Measurements from ENCODE around the gene EML1. TPM values are rescaled to one million over a fixed set of nuclear protein-coding genes. Genes with fewer than 3 reads are reported as not detected.

Gene EML1
- total and polyA plus RNA-seq, 2 of the 13 experiments (the other 11 are each of a cell fraction or from before 2014, with no cell fraction given): 0.59 to 1.7 TPM

DNA sequence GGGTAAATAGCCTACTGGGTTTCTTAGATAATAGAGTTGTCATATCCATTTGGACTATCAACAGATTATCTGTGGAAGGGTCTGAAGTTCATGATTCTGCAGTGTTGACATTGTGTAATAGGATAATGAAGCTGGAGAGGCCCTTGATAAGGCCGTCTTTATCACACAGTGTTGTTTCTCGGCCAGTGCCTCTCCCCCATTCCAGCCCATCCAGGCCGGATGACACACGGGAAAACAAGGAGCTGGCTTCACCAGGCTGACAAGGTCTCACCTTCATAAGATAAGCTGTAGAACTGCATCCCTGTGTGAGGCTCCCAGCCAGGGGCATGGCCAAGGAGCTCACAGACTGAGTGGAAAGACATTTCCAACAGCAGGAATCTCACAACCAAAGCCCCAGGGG is 8.7 kb upstream of the EML1 start (continued):
- TF ChIP-seq IKZF1 (IDR thresholded peaks at IDR 0.05): no peak
- no peak for TF ChIP-seq ZNF589 (CRISPR knock-in tag; conservative IDR thresholded peaks at IDR 0.05)
- TF ChIP-seq HNF4G (IDR thresholded peaks at IDR 0.05; ENCODE audit: borderline replicate concordance, low read depth, low read length): peak; percentile 75; the same call in 1 of the 2 replicates
- no peak for TF ChIP-seq HNF4G (CRISPR knock-in tag; IDR thresholded peaks at IDR 0.05; ENCODE audit: borderline replicate concordance, low read depth)
- TF ChIP-seq FOXA3 (CRISPR knock-in tag; IDR thresholded peaks at IDR 0.05): peak; percentile 95
- no peak for TF ChIP-seq AHR (CRISPR knock-in tag; IDR thresholded peaks at IDR 0.05)
- no peak for TF ChIP-seq TEAD2 (CRISPR knock-in tag; IDR thresholded peaks at IDR 0.05)
- peak; percentile 82 for TF ChIP-seq DPF2 (CRISPR knock-in tag; IDR thresholded peaks at IDR 0.05; ENCODE audit: borderline replicate concordance, low read depth)
- TF ChIP-seq STAT5B (CRISPR knock-in tag; IDR thresholded peaks at IDR 0.05): no peak
- TF ChIP-seq, protein P1, sequence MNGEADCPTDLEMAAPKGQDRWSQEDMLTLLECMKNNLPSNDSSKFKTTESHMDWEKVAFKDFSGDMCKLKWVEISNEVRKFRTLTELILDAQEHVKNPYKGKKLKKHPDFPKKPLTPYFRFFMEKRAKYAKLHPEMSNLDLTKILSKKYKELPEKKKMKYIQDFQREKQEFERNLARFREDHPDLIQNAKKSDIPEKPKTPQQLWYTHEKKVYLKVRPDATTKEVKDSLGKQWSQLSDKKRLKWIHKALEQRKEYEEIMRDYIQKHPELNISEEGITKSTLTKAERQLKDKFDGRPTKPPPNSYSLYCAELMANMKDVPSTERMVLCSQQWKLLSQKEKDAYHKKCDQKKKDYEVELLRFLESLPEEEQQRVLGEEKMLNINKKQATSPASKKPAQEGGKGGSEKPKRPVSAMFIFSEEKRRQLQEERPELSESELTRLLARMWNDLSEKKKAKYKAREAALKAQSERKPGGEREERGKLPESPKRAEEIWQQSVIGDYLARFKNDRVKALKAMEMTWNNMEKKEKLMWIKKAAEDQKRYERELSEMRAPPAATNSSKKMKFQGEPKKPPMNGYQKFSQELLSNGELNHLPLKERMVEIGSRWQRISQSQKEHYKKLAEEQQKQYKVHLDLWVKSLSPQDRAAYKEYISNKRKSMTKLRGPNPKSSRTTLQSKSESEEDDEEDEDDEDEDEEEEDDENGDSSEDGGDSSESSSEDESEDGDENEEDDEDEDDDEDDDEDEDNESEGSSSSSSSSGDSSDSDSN (CRISPR knock-in tag; IDR thresholded peaks at IDR 0.05): no peak; the same call in 1 of the 2 replicates
- TF ChIP-seq ZNF503 (CRISPR knock-in tag; IDR thresholded peaks at IDR 0.05): 0 out of 2 replicates have a peak, but pooled peaks have one; percentile 40
- TF ChIP-seq ZZZ3 (CRISPR knock-in tag; IDR thresholded peaks at IDR 0.05; ENCODE audit: borderline replicate concordance): no peak
- no peak for TF ChIP-seq FOXC1 (CRISPR knock-in tag; IDR thresholded peaks at IDR 0.05; ENCODE audit: borderline replicate concordance)
- no peak for TF ChIP-seq SOX6 (IDR thresholded peaks at IDR 0.05)
- TF ChIP-seq SOX6 (CRISPR knock-in tag; IDR thresholded peaks at IDR 0.05): peak; percentile 89
- TF ChIP-seq ZNF891 (CRISPR knock-in tag; IDR thresholded peaks at IDR 0.05): no peak
- no peak for TF ChIP-seq ZNF44 (CRISPR knock-in tag; IDR thresholded peaks at IDR 0.05)
- no peak for TF ChIP-seq ZBTB3 (CRISPR knock-in tag; IDR thresholded peaks at IDR 0.05; ENCODE audit: borderline replicate concordance, low read depth)
- peak; percentile 81 for TF ChIP-seq SOX5 (CRISPR knock-in tag; IDR thresholded peaks at IDR 0.05; ENCODE audit: borderline replicate concordance)
- TF ChIP-seq HNRNPLL (IDR thresholded peaks at IDR 0.05; ENCODE audit: low read depth, low read length, poor library complexity, severe bottlenecking): no peak
- TF ChIP-seq, protein P2, sequence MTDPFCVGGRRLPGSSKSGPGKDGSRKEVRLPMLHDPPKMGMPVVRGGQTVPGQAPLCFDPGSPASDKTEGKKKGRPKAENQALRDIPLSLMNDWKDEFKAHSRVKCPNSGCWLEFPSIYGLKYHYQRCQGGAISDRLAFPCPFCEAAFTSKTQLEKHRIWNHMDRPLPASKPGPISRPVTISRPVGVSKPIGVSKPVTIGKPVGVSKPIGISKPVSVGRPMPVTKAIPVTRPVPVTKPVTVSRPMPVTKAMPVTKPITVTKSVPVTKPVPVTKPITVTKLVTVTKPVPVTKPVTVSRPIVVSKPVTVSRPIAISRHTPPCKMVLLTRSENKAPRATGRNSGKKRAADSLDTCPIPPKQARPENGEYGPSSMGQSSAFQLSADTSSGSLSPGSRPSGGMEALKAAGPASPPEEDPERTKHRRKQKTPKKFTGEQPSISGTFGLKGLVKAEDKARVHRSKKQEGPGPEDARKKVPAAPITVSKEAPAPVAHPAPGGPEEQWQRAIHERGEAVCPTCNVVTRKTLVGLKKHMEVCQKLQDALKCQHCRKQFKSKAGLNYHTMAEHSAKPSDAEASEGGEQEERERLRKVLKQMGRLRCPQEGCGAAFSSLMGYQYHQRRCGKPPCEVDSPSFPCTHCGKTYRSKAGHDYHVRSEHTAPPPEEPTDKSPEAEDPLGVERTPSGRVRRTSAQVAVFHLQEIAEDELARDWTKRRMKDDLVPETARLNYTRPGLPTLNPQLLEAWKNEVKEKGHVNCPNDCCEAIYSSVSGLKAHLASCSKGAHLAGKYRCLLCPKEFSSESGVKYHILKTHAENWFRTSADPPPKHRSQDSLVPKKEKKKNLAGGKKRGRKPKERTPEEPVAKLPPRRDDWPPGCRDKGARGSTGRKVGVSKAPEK (CRISPR knock-in tag; IDR thresholded peaks at IDR 0.05; ENCODE audit: borderline replicate concordance): no peak
- no peak for TF ChIP-seq TAF1 (CRISPR knock-in tag; IDR thresholded peaks at IDR 0.05)
- TF ChIP-seq, protein P3, sequence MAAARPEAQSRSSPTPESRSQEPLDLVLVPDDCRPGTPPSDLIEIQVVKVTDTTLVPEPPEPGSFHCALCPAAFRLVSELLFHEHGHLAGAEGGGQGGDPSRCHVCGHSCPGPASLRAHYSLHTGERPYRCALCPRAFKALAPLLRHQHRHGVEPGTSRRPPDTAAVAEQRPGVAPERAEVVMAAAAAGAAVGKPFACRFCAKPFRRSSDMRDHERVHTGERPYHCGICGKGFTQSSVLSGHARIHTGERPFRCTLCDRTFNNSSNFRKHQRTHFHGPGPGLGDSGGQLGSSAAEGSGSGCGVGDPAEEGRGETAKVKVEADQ (CRISPR knock-in tag; IDR thresholded peaks at IDR 0.05; ENCODE audit: borderline replicate concordance): no peak
- TF ChIP-seq ZNF546 (CRISPR knock-in tag; conservative IDR thresholded peaks at IDR 0.05): no peak
- TF ChIP-seq JUND (CRISPR knock-in tag; IDR thresholded peaks at IDR 0.05): no peak
